HG03457 (cell line): ENCODE results near the gene ZNF287.

Source experiments
- ATAC-seq: cut with Tn5 transposase; IDR thresholded peaks from one replicate; pipeline ENCODE4 v1.9.1; 2021; ENCODE audit warnings: moderate number of reproducible peaks; ENCODE audit not compliant: unreplicated experiment

ZNF287 gene

GRCh38 chr17:16517477-16517876 is 51.5 kb downstream of the ZNF287 start:
- no peak for ATAC-seq

DNA sequence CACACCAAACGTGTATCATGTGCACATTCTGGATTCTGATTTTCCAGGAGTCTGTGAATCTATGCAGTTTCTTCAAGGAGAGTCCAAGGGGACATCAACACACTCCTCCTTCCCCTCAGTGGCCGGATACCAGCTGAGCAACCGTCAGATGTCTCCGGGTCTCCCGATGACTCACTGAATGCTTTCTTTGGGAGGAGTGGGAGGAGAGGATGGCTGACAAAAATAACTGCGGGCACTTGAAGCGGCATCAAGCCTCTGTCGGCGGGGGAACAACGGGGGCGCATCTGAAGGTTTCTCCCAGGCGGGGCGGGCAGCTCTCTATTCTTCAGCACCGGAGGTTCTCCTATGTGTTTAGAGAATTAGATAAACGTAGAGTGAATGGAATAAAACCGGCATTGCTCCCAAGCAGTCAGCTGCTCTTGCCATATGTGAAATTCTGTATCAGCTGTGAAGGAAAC is 52.4 kb downstream of the ZNF287 start:
- ATAC-seq, result no peak

DNA sequence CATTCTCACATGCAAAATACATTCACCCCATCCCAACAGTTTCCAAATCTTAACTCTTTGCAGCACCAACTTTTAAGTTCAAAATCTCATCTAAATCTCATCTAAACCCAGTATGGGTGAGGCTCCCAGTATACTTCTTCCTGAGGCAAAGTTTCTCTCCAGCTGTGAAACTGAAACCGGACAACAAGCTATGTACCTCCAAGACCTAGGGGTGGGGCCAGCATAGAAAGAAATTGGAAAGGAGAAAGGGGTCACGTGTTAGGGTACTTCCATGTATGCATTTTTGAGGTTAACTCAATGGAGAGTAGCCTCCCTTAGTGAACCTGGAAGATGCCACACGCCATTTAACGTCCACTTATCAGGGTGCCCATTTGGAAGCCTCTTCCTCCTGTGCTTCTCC is 53.1 kb downstream of the ZNF287 start:
- ATAC-seq, result no peak

DNA sequence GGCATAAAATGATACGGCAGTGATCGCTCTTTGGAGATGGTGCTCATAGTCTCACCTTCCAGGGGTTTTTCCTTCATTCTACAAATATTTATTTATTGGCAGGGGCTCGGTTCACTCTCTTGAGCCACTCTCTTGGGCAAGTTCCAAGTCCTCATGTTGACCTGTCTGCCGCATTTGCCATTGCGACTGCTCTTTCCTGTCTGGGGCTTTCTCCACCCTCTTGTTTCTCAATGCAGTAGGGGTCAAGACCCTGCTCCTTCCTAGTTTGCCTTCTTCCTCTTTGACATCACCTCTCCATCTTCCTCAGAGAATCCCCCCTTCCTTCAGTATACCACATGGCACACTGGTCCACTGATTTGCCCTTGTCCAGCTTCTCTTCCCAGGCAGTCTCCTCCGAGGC is 55.1 kb downstream of the ZNF287 start:
- no peak for ATAC-seq

GRCh38 chr17:16512011-16512410 is 57.0 kb downstream of the ZNF287 start:
- no peak for ATAC-seq

- ATAC-seq, result no peak
Measured at GRCh38 chr17:16511593-16511992, 57.4 kb downstream of the ZNF287 start.

GRCh38 chr17:16507918-16508533 is 61.0 kb downstream of the ZNF287 start:
- ATAC-seq, result no peak

DNA sequence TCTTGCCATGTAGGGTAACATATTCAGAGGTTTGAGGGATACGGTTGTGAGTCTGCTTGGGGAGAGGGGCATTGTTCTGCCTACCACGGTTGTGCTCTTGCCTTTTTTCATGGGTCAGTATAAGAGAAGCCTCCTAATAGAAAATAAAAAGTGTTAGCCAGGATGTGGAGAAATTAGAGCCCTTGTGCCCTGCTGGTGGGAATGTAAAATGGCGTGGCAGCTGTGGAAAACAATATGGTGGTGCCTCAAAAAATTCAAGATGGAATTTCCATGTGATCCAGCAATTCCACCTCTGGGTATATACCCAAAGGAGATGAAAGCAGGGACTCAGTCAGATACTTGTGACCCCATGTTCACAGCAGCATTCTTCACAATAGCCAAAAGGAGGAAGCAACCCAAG is 62.8 kb downstream of the ZNF287 start:
- no peak for ATAC-seq

DNA sequence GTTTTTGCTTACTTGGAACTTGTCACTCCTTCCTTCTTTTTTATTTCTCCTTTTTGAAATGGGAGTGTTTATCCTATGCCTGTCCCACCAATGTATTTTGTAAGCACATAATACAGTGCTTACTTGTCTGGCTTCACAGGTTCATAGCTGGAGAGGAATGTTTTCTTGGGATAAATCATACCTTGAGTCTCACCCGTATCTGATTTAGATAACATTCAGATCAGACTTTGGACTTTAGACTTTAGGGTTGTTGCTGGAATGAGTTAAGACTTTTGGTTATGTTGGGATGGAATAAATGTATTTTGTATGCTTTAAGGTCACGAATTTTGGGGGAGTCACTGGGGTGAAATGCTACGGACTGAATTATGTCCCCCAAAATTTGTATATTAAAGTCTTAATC is 64.0 kb downstream of the ZNF287 start:
- no peak for ATAC-seq
